ENCODE results near the gene OMG. TPM values are rescaled to one million over a fixed set of nuclear protein-coding genes. Genes with fewer than 3 reads are reported as not detected.

Gene OMG
- polyA plus RNA-seq, 1 of the 3 experiments (the other 2 are of a cell fraction) = 0.61 TPM

- POLR2A ChIA-PET = no interaction called here
- WGBS (ENCODE audit: low lambda C conversion rate) = 95% methylated on average over 2 of the region's 2 CpGs
- no peaks in the 10 kb centered on the region for H3K27me3 ChIP-seq (ENCODE audit: insufficient read depth)
These were observed 16.0 kb downstream of the OMG start for GRCh38 chr17:31281061-31281460.

DNA sequence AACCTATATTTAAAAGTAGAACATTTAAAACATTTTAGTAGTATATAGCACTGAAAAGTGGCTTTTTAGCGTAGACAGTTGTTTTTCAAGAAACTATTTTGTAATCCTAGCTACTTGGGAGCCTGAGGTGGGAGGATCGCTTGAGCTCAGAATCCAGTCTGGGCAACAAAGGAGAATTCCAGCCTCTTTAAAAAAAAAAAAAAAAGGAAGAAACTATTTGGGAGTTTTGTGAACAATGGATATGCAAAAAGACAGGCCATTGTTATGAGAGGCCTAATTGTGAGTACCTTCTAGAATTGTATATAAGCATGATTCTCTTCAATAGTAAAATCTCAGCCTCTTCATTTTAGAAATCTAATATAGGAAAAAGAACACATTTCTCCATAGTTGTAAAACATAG lies 17.6 kb downstream of the OMG start:
- Histone ChIP-seq H3K9ac (no peak overlapping the region), H3K27ac (ENCODE audit: low read depth in 2 of 2, low read length in 1 of 2) (no peak overlapping the region), H3K4me1 (ENCODE audit: control insufficient read depth in 1 of 2, insufficient read depth in 2 of 2, low read depth in 1 of 2, low read length in 1 of 2) (no peaks in the 10 kb centered on the region), H3K4me2 (no peak overlapping the region), H3K9me2 (no peaks in the 10 kb centered on the region), H2AFZ (ENCODE audit: low read depth) (no peak overlapping the region), H4K20me1 (ENCODE audit: insufficient read depth) (no peaks in the 10 kb centered on the region), H3K79me2 (ENCODE audit: insufficient read depth) (peaks cover 3% of the 10 kb centered on the region; the same call in 1 of the 2 replicates), H3K4me3 (ENCODE audit: low read depth in 2 of 2, low read length in 1 of 2) (no peak overlapping the region), H3F3A (replicated peaks; ENCODE audit: insufficient read depth) (peaks cover 12% of the 10 kb centered on the region), H3K36me3 (replicated peaks in 1 of 2; ENCODE audit: control insufficient read depth in 1 of 2, insufficient read depth in 2 of 2, low read length in 1 of 2) (peaks cover 22 to 52% of the 10 kb centered on the region in 2 experiments), H3K27me3 (ENCODE audit: insufficient read depth) (no peaks in the 10 kb centered on the region), H3K9me3 (no peaks in the 10 kb centered on the region)
- no peak for TF ChIP-seq MXI1 (IDR thresholded peaks at IDR 0.05; ENCODE audit: low read depth, low read length)
- no peak for TF ChIP-seq GATA2 (CRISPR knock-in tag; IDR thresholded peaks at IDR 0.05)
- no peak for TF ChIP-seq YY1 (IDR thresholded peaks at IDR 0.05; ENCODE audit: low read depth)
- no peak for TF ChIP-seq RCOR1 (IDR thresholded peaks at IDR 0.05; ENCODE audit: low read length)
- TF ChIP-seq FOXM1 (IDR thresholded peaks at IDR 0.05; ENCODE audit: low read depth) = no peak
- no peak for TF ChIP-seq ZBTB33 (IDR thresholded peaks at IDR 0.05; ENCODE audit: borderline replicate concordance, low read depth)
- no peak for TF ChIP-seq PBX3 (IDR thresholded peaks at IDR 0.05)
- TF ChIP-seq TCF12 (IDR thresholded peaks at IDR 0.05) = no peak
- TF ChIP-seq EZH2phosphoT487 (IDR thresholded peaks at IDR 0.05; ENCODE audit: borderline replicate concordance, low read depth) = no peak
- POLR2A ChIA-PET = no interaction called here
- DNase-seq = no peak
- 98% methylated on average over 2 of the region's 2 CpGs for WGBS (ENCODE audit: low lambda C conversion rate)
- CTCF ChIA-PET = interaction anchor here (0.8 kb wide), 1 partner anchor 93 kb away, joined by 3 read pairs; no protein-coding TSS in a partner anchor

More at GRCh38 chr17:31281061-31281460, 16.0 kb downstream of the OMG start:
- Histone ChIP-seq H3K9me2 (no peaks in the 10 kb centered on the region), H3K4me3 (ENCODE audit: low read depth in 2 of 2, low read length in 1 of 2) (no peak overlapping the region), H3K9ac (no peak overlapping the region), H3K4me2 (no peak overlapping the region), H3K79me2 (ENCODE audit: insufficient read depth) (no peaks in the 10 kb centered on the region), H4K20me1 (ENCODE audit: insufficient read depth) (no peaks in the 10 kb centered on the region), H3K9me3 (no peaks in the 10 kb centered on the region), H3F3A (replicated peaks; ENCODE audit: insufficient read depth) (peaks cover 8% of the 10 kb centered on the region), H3K36me3 (replicated peaks in 1 of 2; ENCODE audit: control insufficient read depth in 1 of 2, insufficient read depth in 2 of 2, low read length in 1 of 2) (peaks cover 18 to 38% of the 10 kb centered on the region in 2 experiments), H3K27ac (ENCODE audit: low read depth in 2 of 2, low read length in 1 of 2) (no peak overlapping the region), H3K4me1 (ENCODE audit: control insufficient read depth in 1 of 2, insufficient read depth in 2 of 2, low read depth in 1 of 2, low read length in 1 of 2) (no peaks in the 10 kb centered on the region), H2AFZ (ENCODE audit: low read depth) (no peak overlapping the region)
- no peak for DNase-seq
- TF ChIP-seq FOSL2 (IDR thresholded peaks at IDR 0.05; ENCODE audit: borderline replicate concordance, low read depth) (no peak), RXRA (IDR thresholded peaks at IDR 0.05; ENCODE audit: borderline replicate concordance, low read depth) (no peak), TEAD4 (IDR thresholded peaks at IDR 0.05; ENCODE audit: borderline replicate concordance, insufficient read depth) (no peak), MXI1 (IDR thresholded peaks at IDR 0.05; ENCODE audit: low read depth, low read length) (no peak), RAD21 (IDR thresholded peaks at IDR 0.05; ENCODE audit: low read length) (no peak)
- CTCF ChIA-PET = no interaction called here

All from SK-N-SH (cell line).